Muscle layer of duodenum (tissue), 2 donors: Measurements from ENCODE around the gene RXRA.

ENCODE experiments used
- H3K27ac ChIP-seq: one replicate; pipeline ENCODE4 v1.7.0; 2013; ENCODE audit warnings: mild to moderate bottlenecking, low read length
- H3K27me3 ChIP-seq: one replicate; pipeline ENCODE4 v1.7.0; 2013; ENCODE audit warnings: low read depth, mild to moderate bottlenecking, control low read depth, low read length
- H3K36me3 ChIP-seq, 2 donors: one replicate each; pipeline ENCODE4 v1.7.0; 2013; ENCODE audit warnings: low read length in 2 of 2, control low read depth in 1 of 2, mild to moderate bottlenecking in 1 of 2; ENCODE audit not compliant: insufficient read depth in 2 of 2, control insufficient read depth in 1 of 2
- H3K4me1 ChIP-seq, 2 donors: one replicate each; pipeline ENCODE4 v1.7.0; 2013; ENCODE audit warnings: low read length in 2 of 2, mild to moderate bottlenecking in 2 of 2, control low read depth in 1 of 2, moderate library complexity in 1 of 2; ENCODE audit not compliant: insufficient read depth in 2 of 2, control insufficient read depth in 1 of 2
- H3K4me3 ChIP-seq, 2 donors: one replicate each; pipeline ENCODE4 v1.7.0; 2013; ENCODE audit warnings: low read length in 2 of 2, low read depth in 1 of 2, mild to moderate bottlenecking in 1 of 2
- H3K9me3 ChIP-seq, 2 donors: one replicate each; pipeline ENCODE4 v1.7.0; 2013; ENCODE audit warnings: low read length in 2 of 2, control low read depth in 1 of 2, mild to moderate bottlenecking in 1 of 2; ENCODE audit not compliant: control insufficient read depth in 1 of 2
- donor health status: healthy.

The RXRA gene

GRCh38 chr9:134481762-134482161 lies 155.5 kb downstream of the RXRA start:
- Histone ChIP-seq H3K4me3 (no peak overlapping the region), H3K27me3 (no peaks in the 10 kb centered on the region), H3K36me3 (no peaks in the 10 kb centered on the region), H3K9me3 (no peaks in the 10 kb centered on the region), H3K4me1 (no peaks in the 10 kb centered on the region), H3K27ac (no peak overlapping the region)

GRCh38 chr9:134482226-134482625 lies 156.0 kb downstream of the RXRA start:
- no peaks in the 10 kb centered on the region for H3K36me3 ChIP-seq
- H3K4me3 ChIP-seq = no peak overlapping the region
- no peak overlapping the region for H3K27ac ChIP-seq
- no peaks in the 10 kb centered on the region for H3K4me1 ChIP-seq
- H3K27me3 ChIP-seq = no peaks in the 10 kb centered on the region
- no peaks in the 10 kb centered on the region for H3K9me3 ChIP-seq

GRCh38 chr9:134483361-134484184 lies 157.3 kb downstream of the RXRA start:
- Histone ChIP-seq H3K4me3 (no peak overlapping the region), H3K9me3 (no peaks in the 10 kb centered on the region), H3K4me1 (no peaks in the 10 kb centered on the region), H3K27ac (no peak overlapping the region), H3K27me3 (no peaks in the 10 kb centered on the region), H3K36me3 (no peaks in the 10 kb centered on the region)

GRCh38 chr9:134484479-134484878 lies 158.2 kb downstream of the RXRA start:
- Histone ChIP-seq H3K9me3 (no peaks in the 10 kb centered on the region), H3K4me3 (no peak overlapping the region), H3K27me3 (no peaks in the 10 kb centered on the region), H3K27ac (no peak overlapping the region), H3K4me1 (no peaks in the 10 kb centered on the region), H3K36me3 (no peaks in the 10 kb centered on the region)

GRCh38 chr9:134485653-134486052 lies 159.4 kb downstream of the RXRA start:
- no peaks in the 10 kb centered on the region for H3K27me3 ChIP-seq
- no peak overlapping the region for H3K27ac ChIP-seq
- no peak overlapping the region for H3K4me3 ChIP-seq
- no peaks in the 10 kb centered on the region for H3K36me3 ChIP-seq
- no peaks in the 10 kb centered on the region for H3K9me3 ChIP-seq
- H3K4me1 ChIP-seq = no peaks in the 10 kb centered on the region

GRCh38 chr9:134486143-134486591 lies 159.9 kb downstream of the RXRA start:
- Histone ChIP-seq H3K36me3 (no peaks in the 10 kb centered on the region), H3K27ac (no peak overlapping the region)

GRCh38 chr9:134486596-134486995 lies 160.3 kb downstream of the RXRA start:
- H3K9me3 ChIP-seq = no peaks in the 10 kb centered on the region
- no peaks in the 10 kb centered on the region for H3K36me3 ChIP-seq
- H3K4me3 ChIP-seq = no peak overlapping the region
- H3K27me3 ChIP-seq = no peaks in the 10 kb centered on the region
- no peak overlapping the region for H3K27ac ChIP-seq
- no peaks in the 10 kb centered on the region for H3K4me1 ChIP-seq

More at GRCh38 chr9:134486143-134486591, 159.9 kb downstream of the RXRA start:
- Histone ChIP-seq H3K27me3 (no peaks in the 10 kb centered on the region), H3K4me3 (no peak overlapping the region), H3K9me3 (no peaks in the 10 kb centered on the region), H3K4me1 (no peaks in the 10 kb centered on the region)
